HG02981 (cell line): ENCODE results near the gene ADGRB3.
"Not testable (repeated sequence)": the region's sequence is repeated elsewhere in the genome, so short reads cannot be mapped to it uniquely, and the experiment has no call there.

ENCODE experiments used
- ATAC-seq: cut with Tn5 transposase; IDR thresholded peaks from one replicate; pipeline ENCODE4 v1.9.1; 2021; ENCODE audit warnings: mild to moderate bottlenecking, moderate library complexity; ENCODE audit not compliant: unreplicated experiment

The ADGRB3 gene

GRCh38 chr6:68737061-68737460, 102.0 kb downstream of the ADGRB3 start:
- ATAC-seq: no peak

DNA sequence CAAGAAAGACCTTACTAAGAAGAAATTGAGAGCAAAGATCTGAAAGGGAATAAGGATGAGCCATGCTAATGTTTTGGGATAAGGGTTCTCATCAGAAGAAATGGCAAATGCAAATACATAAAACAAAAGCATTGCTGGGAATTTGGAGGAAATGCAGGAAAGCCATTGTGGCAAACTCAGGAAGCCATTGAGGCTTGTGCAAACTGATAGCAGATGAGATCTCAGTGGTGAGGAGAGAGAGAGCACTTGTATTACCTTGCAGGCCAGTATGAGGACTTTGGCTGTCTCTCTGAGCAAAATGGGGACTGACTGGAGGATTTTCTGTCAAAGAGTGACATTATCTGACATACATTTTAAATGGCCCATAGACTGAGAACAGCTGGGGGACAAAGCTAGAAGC, 103.0 kb downstream of the ADGRB3 start:
- ATAC-seq: no peak

- ATAC-seq: no peak
Measured at GRCh38 chr6:68740828-68741500, 105.9 kb downstream of the ADGRB3 start.

- ATAC-seq: no peak
Measured at GRCh38 chr6:68741501-68742386, 106.7 kb downstream of the ADGRB3 start.

- ATAC-seq: no peak
Measured at GRCh38 chr6:68743099-68743498, 108.0 kb downstream of the ADGRB3 start.

GRCh38 chr6:68744376-68744775, 109.3 kb downstream of the ADGRB3 start:
- ATAC-seq: not testable (repeated sequence)

GRCh38 chr6:68746376-68746775, 111.3 kb downstream of the ADGRB3 start:
- ATAC-seq: no peak

DNA sequence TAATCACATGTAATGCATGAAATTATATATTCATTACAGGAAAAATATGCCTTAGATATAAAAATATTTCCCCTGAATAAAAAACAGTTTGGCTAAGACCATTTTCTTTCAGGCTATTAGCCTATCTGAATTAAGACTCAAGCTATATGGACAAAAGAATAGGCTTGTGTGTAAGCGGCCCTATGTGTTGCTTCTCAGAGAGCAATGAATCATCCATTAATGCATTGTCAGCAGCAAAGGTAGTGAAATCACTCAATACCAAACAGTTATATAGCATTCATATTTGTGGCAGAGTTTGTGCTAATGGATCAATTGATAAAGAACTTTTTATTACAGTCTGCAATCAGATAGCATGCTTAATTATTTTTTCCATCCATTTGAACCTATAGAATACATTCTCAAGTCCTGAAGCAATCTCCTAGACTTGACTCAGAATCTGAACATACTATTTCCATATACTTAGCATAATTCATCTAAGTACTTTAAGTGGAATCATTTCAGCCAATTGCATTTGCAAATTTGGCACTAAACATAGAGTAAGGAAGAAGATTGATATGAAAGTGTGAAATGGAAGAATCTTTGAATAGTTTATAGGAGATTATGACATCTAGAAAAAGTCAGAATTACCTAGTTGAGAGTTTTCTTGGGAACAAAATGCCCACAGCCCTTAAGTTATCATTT, 112.2 kb downstream of the ADGRB3 start:
- no peak for ATAC-seq

DNA sequence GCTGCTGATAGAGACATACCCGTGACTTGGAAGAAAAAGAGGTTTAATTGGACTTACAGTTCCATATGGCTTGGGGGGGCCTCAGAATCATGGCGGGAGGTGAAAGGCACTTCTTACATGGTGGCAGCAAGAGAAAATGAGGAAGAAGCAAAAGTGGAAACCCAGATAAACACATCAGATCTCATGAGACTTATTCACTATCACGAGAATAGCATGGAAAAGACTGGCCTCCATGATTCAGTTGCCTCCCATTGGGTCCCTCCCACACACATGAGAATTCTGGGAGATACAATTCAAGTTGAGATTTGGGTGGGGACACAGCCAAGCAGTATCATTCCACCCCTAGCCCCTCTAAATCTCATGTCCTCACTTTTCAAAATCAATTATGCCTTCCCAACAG, 112.8 kb downstream of the ADGRB3 start:
- not testable (repeated sequence) for ATAC-seq

DNA sequence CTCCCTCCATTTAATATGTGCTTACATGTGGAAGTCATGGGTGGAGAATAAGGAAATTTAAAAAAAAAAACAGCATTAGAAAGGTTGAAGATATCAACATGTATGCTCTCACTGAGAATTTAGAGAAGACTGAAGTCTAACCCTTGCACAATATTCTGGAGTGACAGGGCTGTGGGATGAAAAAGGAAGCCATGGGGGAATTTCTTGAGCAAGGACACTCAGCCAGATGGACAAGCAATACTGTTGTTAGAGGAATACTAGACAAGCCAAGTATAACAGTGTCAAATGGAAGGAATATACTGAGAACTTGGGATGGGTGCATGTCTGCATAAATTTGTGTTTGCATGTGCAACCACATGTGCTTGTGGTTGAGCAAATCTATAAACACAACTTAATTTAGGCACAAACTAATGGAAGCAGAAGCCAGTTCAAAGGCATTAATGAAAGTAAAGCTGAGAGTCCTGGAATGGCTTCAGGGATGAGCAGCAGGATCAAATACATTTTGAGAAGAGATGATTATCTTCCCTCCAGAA, 119.7 kb downstream of the ADGRB3 start:
- no peak for ATAC-seq

DNA sequence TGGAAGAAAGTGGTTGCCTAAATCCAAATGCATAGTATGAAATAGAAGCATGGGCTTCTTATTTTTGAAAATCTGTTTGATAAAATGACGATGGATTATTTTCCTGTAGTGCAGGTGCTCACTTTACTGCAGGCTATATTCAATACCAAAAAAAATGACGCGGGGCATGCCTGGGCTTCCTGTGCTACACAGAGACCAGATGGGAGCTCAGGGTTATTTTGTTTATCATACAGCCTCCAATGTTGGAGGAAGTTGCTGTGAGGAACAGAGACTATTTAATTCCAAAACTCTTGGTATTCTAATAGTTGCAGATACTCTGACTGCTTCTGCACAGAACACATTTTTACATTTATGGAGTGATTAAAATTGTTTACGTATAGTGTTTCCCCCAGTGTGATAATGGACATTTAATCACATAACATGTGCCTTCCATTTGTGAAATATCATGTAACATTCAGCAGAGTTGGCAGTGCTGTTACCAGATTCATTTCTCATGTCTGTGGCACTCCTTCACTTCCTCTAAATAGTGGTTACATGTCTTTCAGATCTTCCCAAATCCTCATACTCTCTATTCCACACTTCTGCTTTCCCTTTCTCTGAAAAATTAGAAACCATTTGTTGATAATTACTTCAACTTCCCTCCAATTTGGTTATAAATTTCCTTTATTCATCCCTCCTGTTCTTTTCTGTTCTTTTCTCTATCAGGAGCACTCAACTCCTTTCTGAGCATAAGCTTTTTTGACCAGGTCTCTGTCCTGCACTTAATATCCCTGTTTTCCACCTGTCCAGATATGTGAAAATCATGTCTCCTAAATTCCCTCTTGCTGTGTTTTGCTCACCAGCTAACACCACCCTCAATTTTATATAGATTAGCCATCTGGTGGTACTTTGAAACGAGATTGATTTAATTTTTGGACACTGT, 121.6 kb downstream of the ADGRB3 start:
- ATAC-seq: no peak

DNA sequence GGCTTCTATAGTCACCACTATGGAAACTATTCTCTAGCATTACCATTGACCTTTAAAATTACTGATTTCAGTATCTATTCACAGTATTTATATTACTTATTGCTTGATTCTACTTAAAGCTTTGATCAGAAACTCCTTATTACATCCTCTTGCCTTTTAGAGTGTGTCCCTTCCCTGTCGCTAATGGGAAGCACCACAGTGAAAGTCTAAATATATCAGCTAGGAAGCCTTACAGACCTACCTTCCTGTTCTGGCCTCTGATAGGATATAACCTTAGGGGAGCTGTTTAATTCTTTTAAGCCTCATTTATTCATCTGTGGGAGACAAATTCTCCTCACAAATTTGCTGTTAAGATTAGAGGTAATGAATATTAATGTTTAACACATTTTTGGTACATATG, 122.7 kb downstream of the ADGRB3 start:
- no peak for ATAC-seq

- ATAC-seq: no peak
Measured at GRCh38 chr6:68758559-68758958, 123.5 kb downstream of the ADGRB3 start.

- no peak for ATAC-seq
Measured at GRCh38 chr6:68760485-68760884, 125.4 kb downstream of the ADGRB3 start.

GRCh38 chr6:68760941-68761676, 126.0 kb downstream of the ADGRB3 start:
- ATAC-seq: no peak

- ATAC-seq: no peak
Measured at GRCh38 chr6:68761985-68762384, 126.9 kb downstream of the ADGRB3 start.

DNA sequence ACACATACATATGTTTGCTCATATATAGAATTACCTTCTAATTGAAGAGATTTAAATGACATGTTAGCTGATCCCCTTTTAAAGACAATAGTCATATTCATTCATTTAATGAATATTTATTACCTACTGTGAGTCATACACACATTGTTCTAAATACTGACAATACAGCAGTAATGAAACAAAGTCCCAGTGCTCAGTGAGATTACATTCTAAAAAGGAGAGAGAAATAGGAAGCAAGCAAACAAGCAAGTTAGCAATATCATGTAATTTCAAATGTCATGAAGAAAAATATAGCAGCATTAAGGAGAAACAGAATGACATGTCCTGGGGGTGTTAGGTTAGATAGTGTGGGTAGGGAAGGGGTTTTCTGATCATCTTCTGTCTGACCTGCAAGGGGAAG, 136.3 kb downstream of the ADGRB3 start:
- ATAC-seq: no peak

DNA sequence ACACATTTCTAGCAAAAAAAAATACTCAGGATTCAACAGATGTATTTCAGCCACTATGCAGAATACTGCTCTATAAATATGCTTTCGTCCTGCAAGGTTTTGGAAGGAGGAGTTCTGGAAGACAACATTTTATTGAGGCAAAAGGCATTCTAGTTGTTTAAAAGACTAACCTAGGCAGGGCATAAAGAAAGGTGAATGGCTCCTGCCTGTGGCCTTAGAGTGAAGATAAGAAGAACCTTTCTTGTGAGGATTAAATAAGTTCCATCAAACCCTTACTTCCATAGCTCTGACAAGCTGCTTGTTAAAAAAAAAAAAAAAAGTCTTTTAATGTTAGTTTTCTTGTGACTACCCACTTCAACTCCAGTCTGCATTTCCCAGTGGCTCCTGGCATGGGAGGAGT, 139.8 kb downstream of the ADGRB3 start:
- ATAC-seq: no peak

DNA sequence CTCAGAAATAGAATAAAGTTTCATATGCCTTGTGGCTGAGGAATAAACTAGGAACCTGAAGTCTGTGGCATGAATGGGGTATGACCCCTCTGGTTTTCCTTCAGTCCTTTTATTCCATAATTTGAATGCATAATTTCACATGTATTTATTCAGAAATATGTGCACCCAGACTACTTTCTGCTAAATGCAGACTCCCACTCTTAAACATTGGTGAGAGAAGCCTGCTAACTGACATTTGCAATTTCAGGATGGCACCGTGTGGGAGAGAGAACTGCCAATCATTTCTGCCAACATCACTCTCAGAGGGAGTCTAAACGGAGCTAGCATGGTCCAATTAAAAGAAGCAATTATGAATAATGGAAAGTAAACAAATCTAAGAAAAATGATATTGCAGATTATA, 141.3 kb downstream of the ADGRB3 start:
- no peak for ATAC-seq

- no peak for ATAC-seq
Measured at GRCh38 chr6:68777956-68778355, 142.9 kb downstream of the ADGRB3 start.
